ENCODE measurements around the gene SCP2.

- TF ChIP-seq CTCF (IDR thresholded peaks at IDR 0.05) (no peak), CHD2 (IDR thresholded peaks at IDR 0.05; ENCODE audit: low read length, partially characterized antibody) (no peak), POLR2A (IDR thresholded peaks at IDR 0.05; ENCODE audit: low read length) (no peak), NR3C1 (IDR thresholded peaks at IDR 0.05) (no peak), RCOR1 (IDR thresholded peaks at IDR 0.05; ENCODE audit: low read depth, low read length) (no peak), MAX (IDR thresholded peaks at IDR 0.05) (no peak), EP300 (IDR thresholded peaks at IDR 0.05) (no peak), NPAS2 (CRISPR knock-in tag; IDR thresholded peaks at IDR 0.05; ENCODE audit: borderline replicate concordance) (no peak)
These were observed 39.6 kb upstream of the SCP2 start for GRCh38 chr1:52887483-52887882.
